Activated CD8-positive, alpha-beta T cell treated with anti-CD3 and anti-CD28 coated beads for 36 hours (primary cell): ENCODE measurements around the gene PRELID3B. TPM values are rescaled to one million over a fixed set of nuclear protein-coding genes. Genes with fewer than 3 reads are reported as not detected.

ENCODE experiments used
- ATAC-seq: fragments of 200-7000 bp; cut with Tn5 transposase; one replicate; pipeline ENCODE4 v1.10.0; 2021; ENCODE audit warnings: mild to moderate bottlenecking, moderate library complexity
- CTCF ChIA-PET: fragments of 350-600 bp; sonication (Branson Sonifier 250); formaldehyde crosslinking; loops from one replicate; lab custom pipeline; 2021; ENCODE audit warnings: antibody characterized with exemption; lab: Charles Lee
- POLR2A ChIA-PET: fragments of 350-600 bp; sonication (Branson Sonifier 250); formaldehyde crosslinking; loops from one replicate; lab custom pipeline; 2021; ENCODE audit warnings: antibody characterized with exemption; lab: Charles Lee
- DNase-seq: peaks from one replicate; pipeline ENCODE4 v3.0.0-alpha.2; 2020
- H3K27ac Mint-ChIP-seq: one replicate; pipeline ENCODE4 v1.8.0; 2021; ENCODE audit warnings: mild to moderate bottlenecking, mixed read lengths
- H3K27me3 Mint-ChIP-seq: one replicate; pipeline ENCODE4 v1.8.0; 2021; ENCODE audit warnings: mixed read lengths
- H3K36me3 Mint-ChIP-seq: one replicate; pipeline ENCODE4 v1.8.0; 2021; ENCODE audit warnings: low read depth, mixed read lengths
- H3K4me1 Mint-ChIP-seq: one replicate; pipeline ENCODE4 v1.8.0; 2021; ENCODE audit warnings: low read depth, mixed read lengths
- H3K4me3 Mint-ChIP-seq: one replicate; pipeline ENCODE4 v1.8.0; 2021; ENCODE audit warnings: mild to moderate bottlenecking, moderate library complexity, mixed read lengths
- H3K9me3 Mint-ChIP-seq: one replicate; pipeline ENCODE4 v1.8.0; 2021; ENCODE audit warnings: mixed read lengths
- CTCF ChIP-seq: fragments of 200-600 bp; IDR thresholded peaks from one replicate; pipeline ENCODE4 v1.8.0; 2022; ENCODE audit warnings: antibody characterized with exemption, mild to moderate bottlenecking
- intact Hi-C: fragments of 100-400 bp; cut with micrococcal nuclease; formaldehyde crosslinking; loops from one replicate; pipeline ENCODE4 v1.10.0; 2022
- total RNA-seq, 2 experiments: library from RNA; stranded (reverse); gene quantifications; one replicate each; pipeline ENCODE4 v1.2.3, GENCODE V29; 2021

PRELID3B gene
- total RNA-seq, 2 experiments from 2014 or later = 140 to 145 TPM

- CTCF ChIA-PET = no interaction called here
- H3K27ac Mint-ChIP-seq = no peak overlapping the region
- intact Hi-C loops = no loop called here
- no peak for TF ChIP-seq CTCF
- POLR2A ChIA-PET = interaction anchor here (2.0 kb wide), 1 partner anchor 10 kb away, joined by 12 read pairs; no protein-coding TSS in a partner anchor
- H3K4me1 Mint-ChIP-seq = no peaks in the 10 kb centered on the region
- ATAC-seq = no peak
- H3K4me3 Mint-ChIP-seq = no peak overlapping the region
- no peaks in the 10 kb centered on the region for H3K27me3 Mint-ChIP-seq
- H3K9me3 Mint-ChIP-seq = no peaks in the 10 kb centered on the region
- DNase-seq = no peak
- peaks cover 64% of the 10 kb centered on the region for H3K36me3 Mint-ChIP-seq
These were observed 50.9 kb downstream of the PRELID3B start for GRCh38 chr20:58991715-58992114.

DNA sequence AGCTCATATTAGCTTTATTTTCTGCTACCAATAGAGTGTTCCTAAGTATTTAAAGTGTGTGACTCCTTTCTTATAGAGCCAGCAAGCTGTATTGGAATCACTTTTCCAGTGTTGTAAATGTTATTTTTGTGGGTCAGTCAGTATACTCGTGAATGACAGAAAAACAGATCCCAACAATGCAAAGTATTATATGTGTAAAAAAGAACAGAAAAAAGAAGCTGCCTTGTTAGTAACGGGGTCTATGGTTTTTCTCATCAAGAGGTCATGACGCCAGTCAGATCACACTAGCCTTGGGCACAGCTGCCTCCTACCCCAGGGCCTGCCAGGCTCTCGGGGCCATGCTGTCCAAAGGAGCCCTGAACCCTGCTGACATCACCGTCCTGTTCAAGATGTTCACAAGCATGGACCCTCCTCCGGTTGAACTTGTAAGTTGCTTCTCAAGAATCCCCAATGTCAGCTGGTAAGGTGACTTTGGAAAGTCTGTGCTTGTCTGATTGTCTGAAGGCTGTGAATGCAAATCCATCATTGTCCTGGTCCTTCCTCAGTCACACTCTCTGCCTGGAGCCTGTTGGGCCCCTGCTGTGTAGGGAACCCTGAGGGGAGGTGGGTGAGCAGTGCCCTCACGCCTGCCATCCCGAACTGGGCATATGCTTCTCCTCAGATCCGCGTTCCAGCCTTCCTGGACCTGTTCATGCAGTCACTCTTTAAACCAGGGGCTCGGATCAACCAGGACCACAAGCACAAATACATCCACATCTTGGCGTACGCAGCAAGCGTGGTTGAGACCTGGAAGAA lies 51.7 kb downstream of the PRELID3B start:
- H3K27ac Mint-ChIP-seq = no peak overlapping the region
- no peaks in the 10 kb centered on the region for H3K27me3 Mint-ChIP-seq
- intact Hi-C loops = no loop called here
- H3K4me3 Mint-ChIP-seq = no peak overlapping the region
- no peak for TF ChIP-seq CTCF
- ATAC-seq = no peak
- CTCF ChIA-PET = no interaction called here
- peaks cover 61% of the 10 kb centered on the region for H3K36me3 Mint-ChIP-seq
- no peaks in the 10 kb centered on the region for H3K9me3 Mint-ChIP-seq
- POLR2A ChIA-PET = interaction anchor here (1.0 kb wide), 1 partner anchor 41 kb away, joined by 8 read pairs; the partner anchor contains the start of gene ATP5F1E
- no peak for DNase-seq
- H3K4me1 Mint-ChIP-seq = peaks cover 2% of the 10 kb centered on the region

GRCh38 chr20:58989196-58989595 lies 53.4 kb downstream of the PRELID3B start:
- POLR2A ChIA-PET = interaction anchor here (0.8 to 1.5 kb wide), 4 partner anchors 9 to 218 kb away, joined by 3 to 4 read pairs (median 3); no protein-coding TSS in a partner anchor
- Mint-ChIP-seq H3K27me3 (no peaks in the 10 kb centered on the region), H3K27ac (no peak overlapping the region), H3K36me3 (peaks cover 58% of the 10 kb centered on the region), H3K4me1 (peaks cover 14% of the 10 kb centered on the region), H3K9me3 (no peaks in the 10 kb centered on the region), H3K4me3 (no peak overlapping the region)
- no peak for TF ChIP-seq CTCF
- intact Hi-C loops = no loop called here
- CTCF ChIA-PET = interaction anchor here (1.7 kb wide), 1 partner anchor 122 kb away, joined by 5 read pairs; no protein-coding TSS in a partner anchor
- ATAC-seq (no peak), DNase-seq (no peak)

- Mint-ChIP-seq H3K27me3 (no peaks in the 10 kb centered on the region), H3K4me1 (peaks cover 20% of the 10 kb centered on the region), H3K9me3 (no peaks in the 10 kb centered on the region), H3K27ac (no peak overlapping the region), H3K36me3 (peaks cover 60% of the 10 kb centered on the region), H3K4me3 (no peak overlapping the region)
- intact Hi-C loops = no loop called here
- DNase-seq (no peak), ATAC-seq (no peak)
- TF ChIP-seq CTCF = no peak
- ChIA-PET CTCF (interaction anchor here (1.7 kb wide), 1 partner anchor 121 kb away, joined by 5 read pairs; no protein-coding TSS in a partner anchor), POLR2A (interaction anchor here (0.5 to 1.5 kb wide), 3 partner anchors 10 to 219 kb away, joined by 3 to 4 read pairs (median 3); no protein-coding TSS in a partner anchor)
These were observed 54.1 kb downstream of the PRELID3B start for GRCh38 chr20:58988565-58988882.
